Measurements from ENCODE around the gene SLC6A12. TPM values are rescaled to one million over a fixed set of nuclear protein-coding genes. Genes with fewer than 3 reads are reported as not detected.

The SLC6A12 gene
- total RNA-seq, 6 donors from 2014 or later, result 2.4 to 11.2 (median 7.0) TPM

GRCh38 chr12:253116-253831 lies 39.3 kb upstream of the SLC6A12 start:
- no peak for ATAC-seq (ENCODE audit: low FRiP score in 2 of 2)
- TF ChIP-seq EP300 (IDR thresholded peaks at IDR 0.05), result no peak
- no peak for TF ChIP-seq POLR2AphosphoS5 (IDR thresholded peaks at IDR 0.05)
- TF ChIP-seq CTCF (IDR thresholded peaks at IDR 0.05), result no peak
- TF ChIP-seq POLR2A (IDR thresholded peaks at IDR 0.05), result no peak
- no peak overlapping the region for H3K4me3 ChIP-seq
- H3K27ac ChIP-seq, result no peak overlapping the region
- H3K9me3 ChIP-seq, result no peaks in the 10 kb centered on the region
- H3K27me3 ChIP-seq, result no peaks in the 10 kb centered on the region
- H3K36me3 ChIP-seq, result no peaks in the 10 kb centered on the region
- no peaks in the 10 kb centered on the region for H3K4me1 ChIP-seq
- WGBS, 2 donors, result 72 to 77% methylated on average over 12 of the region's 12 CpGs
- no peak for DNase-seq

GRCh38 chr12:252636-253035 lies 38.7 kb upstream of the SLC6A12 start:
- DNase-seq (no peak), ATAC-seq (ENCODE audit: low FRiP score in 2 of 2) (no peak)
- Histone ChIP-seq H3K27ac (no peak overlapping the region), H3K4me1 (no peaks in the 10 kb centered on the region), H3K27me3 (no peaks in the 10 kb centered on the region), H3K4me3 (no peak overlapping the region), H3K36me3 (no peaks in the 10 kb centered on the region), H3K9me3 (peaks cover 0 to 6% (median 0%) of the 10 kb centered on the region in 4 donors)
- WGBS, 2 donors, result 35 to 41% methylated on average over 4 to 5 of the region's 5 CpGs
- TF ChIP-seq POLR2A (IDR thresholded peaks at IDR 0.05) (no peak), POLR2AphosphoS5 (IDR thresholded peaks at IDR 0.05) (no peak), CTCF (IDR thresholded peaks at IDR 0.05) (no peak), EP300 (IDR thresholded peaks at IDR 0.05) (no peak)

GRCh38 chr12:247271-247670 lies 33.3 kb upstream of the SLC6A12 start:
- no peak for ATAC-seq (ENCODE audit: low FRiP score in 2 of 2)
- TF ChIP-seq POLR2AphosphoS5 (IDR thresholded peaks at IDR 0.05) (no peak), EP300 (IDR thresholded peaks at IDR 0.05) (no peak), CTCF (IDR thresholded peaks at IDR 0.05) (no peak), POLR2A (IDR thresholded peaks at IDR 0.05) (no peak)

GRCh38 chr12:243381-243780 lies 29.4 kb upstream of the SLC6A12 start:
- H3K9me3 ChIP-seq, result peaks cover 3 to 18% (median 4%) of the 10 kb centered on the region in 4 donors
- no peak for TF ChIP-seq CTCF (IDR thresholded peaks at IDR 0.05)
- TF ChIP-seq POLR2A (IDR thresholded peaks at IDR 0.05), result no peak
- ATAC-seq (ENCODE audit: low FRiP score in 2 of 2) (no peak), DNase-seq (no peak)
- H3K4me1 ChIP-seq, result no peaks in the 10 kb centered on the region
- WGBS, 2 donors, result 55 to 69% methylated on average over 4 of the region's 4 CpGs
- H3K27me3 ChIP-seq, result no peaks in the 10 kb centered on the region
- H3K27ac ChIP-seq, result no peak overlapping the region
- H3K4me3 ChIP-seq, result no peak overlapping the region
- no peaks in the 10 kb centered on the region for H3K36me3 ChIP-seq

More at GRCh38 chr12:247271-247670, 33.3 kb upstream of the SLC6A12 start:
- H3K27me3 ChIP-seq, result no peaks in the 10 kb centered on the region
- 81 to 85% methylated on average over 3 of the region's 3 CpGs for WGBS, 2 donors
- no peak for DNase-seq
- no peaks in the 10 kb centered on the region for H3K4me1 ChIP-seq
- H3K36me3 ChIP-seq, result no peaks in the 10 kb centered on the region
- H3K4me3 ChIP-seq, result no peak overlapping the region
- H3K27ac ChIP-seq, result no peak overlapping the region
- H3K9me3 ChIP-seq, result peaks cover 3 to 18% (median 4%) of the 10 kb centered on the region in 4 donors

- H3K36me3 ChIP-seq, result no peaks in the 10 kb centered on the region
- 88 to 93% methylated on average over 15 of the region's 15 CpGs for WGBS, 2 donors
- ATAC-seq (ENCODE audit: low FRiP score in 2 of 2) (no peak), DNase-seq (no peak)
- TF ChIP-seq CTCF (IDR thresholded peaks at IDR 0.05) (no peak), EP300 (IDR thresholded peaks at IDR 0.05) (no peak), POLR2AphosphoS5 (IDR thresholded peaks at IDR 0.05) (no peak)
- no peaks in the 10 kb centered on the region for H3K27me3 ChIP-seq
- peaks cover 3 to 10% (median 4%) of the 10 kb centered on the region in 4 donors for H3K9me3 ChIP-seq
- no peaks in the 10 kb centered on the region for H3K4me1 ChIP-seq
- H3K4me3 ChIP-seq, result no peak overlapping the region
- no peak overlapping the region for H3K27ac ChIP-seq
Observed at GRCh38 chr12:242496-242895, 28.5 kb upstream of the SLC6A12 start.
